Uterus (tissue), 4 donors: Measurements from ENCODE around the gene FCGBP. TPM values are rescaled to one million over a fixed set of nuclear protein-coding genes. Genes with fewer than 3 reads are reported as not detected.

Experiments
- DNase-seq, 2 donors: peaks; one replicate each; pipeline ENCODE4 v3.0.0-alpha.2; 2019 to 2020
- H3K27ac ChIP-seq, 2 donors: fragments of 200-600 bp; sonication (generic); 1 replicate in 1 of 2; 2 replicates in 1 of 2; pipeline ENCODE4 v1.5.1; 2016 to 2018
- H3K27me3 ChIP-seq, 2 donors: fragments of 200-600 bp; sonication (generic); one replicate each; pipeline ENCODE4 v1.5.1; 2018 to 2019; ENCODE audit warnings: control low read depth in 1 of 2
- H3K36me3 ChIP-seq, 2 donors: fragments of 200-600 bp; sonication (generic); one replicate each; pipeline ENCODE4 v1.5.1; 2019; ENCODE audit warnings: control low read depth in 1 of 2
- H3K4me1 ChIP-seq, 2 donors: fragments of 200-600 bp; sonication (generic); one replicate each; pipeline ENCODE4 v1.5.1; 2018 to 2019; ENCODE audit warnings: control low read depth in 1 of 2
- H3K4me3 ChIP-seq, 2 donors: fragments of 200-600 bp; sonication (generic); 1 replicate in 1 of 2; 2 replicates in 1 of 2; pipeline ENCODE4 v1.5.1; 2018 to 2019; ENCODE audit warnings: mild to moderate bottlenecking in 1 of 2
- H3K9me3 ChIP-seq, 2 donors: fragments of 200-600 bp; sonication (generic); one replicate each; pipeline ENCODE4 v1.5.1; 2019; ENCODE audit warnings: control low read depth in 1 of 2
- POLR2A ChIP-seq, 2 donors: fragments of 450-650 bp; IDR thresholded peaks; one replicate each; pipeline ENCODE4 v1.6.1; 2016; ENCODE audit warnings: antibody characterized with exemption in 2 of 2, mild to moderate bottlenecking in 1 of 2, moderate library complexity in 1 of 2
- intact Hi-C: fragments of 100-400 bp; cut with DNase I; formaldehyde crosslinking; loops from one replicate; pipeline ENCODE4 v1.15.1; 2023; ENCODE audit warnings: low total_unique reads
- total RNA-seq, 4 donors: library from RNA; depleted of rRNA in 3 of 4; stranded (reverse); fragments of >200 nt in 3 of 4; gene quantifications; one replicate each; pipeline versions ENCODE4 v1.1.0 to v1.2.4, GENCODE V29; 2014 to 2023
- TF ChIP-seq, protein P1 (sequence below), 4 experiments: fragments of 200-600 bp in 2 of 4; fragments of 450-650 bp in 2 of 4; sonication (generic) in 2 of 4; IDR thresholded peaks; one replicate each; pipeline ENCODE4 v1.5.1; 2016 to 2019; ENCODE audit warnings: antibody characterized with exemption in 4 of 4, mild to moderate bottlenecking in 2 of 4, moderate library complexity in 1 of 4
- donor health status: DM: yes; HTN: yes; CAD: no.

The FCGBP gene
- total RNA-seq, 4 donors from 2014 or later, result 3.8 to 34.7 (median 11.4) TPM

DNA sequence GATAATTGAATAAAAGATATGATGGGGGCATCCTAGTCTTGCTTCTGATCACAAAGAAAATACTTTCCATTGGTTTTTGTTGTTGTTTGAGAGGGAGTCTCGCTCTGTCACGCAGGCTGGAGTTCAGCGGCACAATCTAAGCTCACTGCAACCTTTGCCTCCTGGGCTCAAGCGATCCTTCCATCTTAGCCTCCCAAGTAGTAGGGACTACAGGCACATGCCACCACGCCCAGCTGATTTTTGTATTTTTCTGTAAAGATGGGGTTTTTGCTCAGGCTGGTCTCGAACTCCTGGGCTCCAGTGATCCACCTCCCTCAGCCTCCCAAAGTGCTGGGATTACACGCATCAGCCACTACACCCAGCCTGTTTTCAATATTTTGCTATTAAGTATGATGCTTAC lies 19.5 kb upstream of the FCGBP start:
- Histone ChIP-seq H3K9me3 (no peaks in the 10 kb centered on the region), H3K4me3 (no peak overlapping the region), H3K27me3 (no peaks in the 10 kb centered on the region), H3K27ac (no peak overlapping the region), H3K36me3 (no peaks in the 10 kb centered on the region), H3K4me1 (no peaks in the 10 kb centered on the region)
- TF ChIP-seq, protein P1, sequence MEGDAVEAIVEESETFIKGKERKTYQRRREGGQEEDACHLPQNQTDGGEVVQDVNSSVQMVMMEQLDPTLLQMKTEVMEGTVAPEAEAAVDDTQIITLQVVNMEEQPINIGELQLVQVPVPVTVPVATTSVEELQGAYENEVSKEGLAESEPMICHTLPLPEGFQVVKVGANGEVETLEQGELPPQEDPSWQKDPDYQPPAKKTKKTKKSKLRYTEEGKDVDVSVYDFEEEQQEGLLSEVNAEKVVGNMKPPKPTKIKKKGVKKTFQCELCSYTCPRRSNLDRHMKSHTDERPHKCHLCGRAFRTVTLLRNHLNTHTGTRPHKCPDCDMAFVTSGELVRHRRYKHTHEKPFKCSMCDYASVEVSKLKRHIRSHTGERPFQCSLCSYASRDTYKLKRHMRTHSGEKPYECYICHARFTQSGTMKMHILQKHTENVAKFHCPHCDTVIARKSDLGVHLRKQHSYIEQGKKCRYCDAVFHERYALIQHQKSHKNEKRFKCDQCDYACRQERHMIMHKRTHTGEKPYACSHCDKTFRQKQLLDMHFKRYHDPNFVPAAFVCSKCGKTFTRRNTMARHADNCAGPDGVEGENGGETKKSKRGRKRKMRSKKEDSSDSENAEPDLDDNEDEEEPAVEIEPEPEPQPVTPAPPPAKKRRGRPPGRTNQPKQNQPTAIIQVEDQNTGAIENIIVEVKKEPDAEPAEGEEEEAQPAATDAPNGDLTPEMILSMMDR (IDR thresholded peaks at IDR 0.05), result no peak
- intact Hi-C loops, result no loop called here
- no peak for DNase-seq

DNA sequence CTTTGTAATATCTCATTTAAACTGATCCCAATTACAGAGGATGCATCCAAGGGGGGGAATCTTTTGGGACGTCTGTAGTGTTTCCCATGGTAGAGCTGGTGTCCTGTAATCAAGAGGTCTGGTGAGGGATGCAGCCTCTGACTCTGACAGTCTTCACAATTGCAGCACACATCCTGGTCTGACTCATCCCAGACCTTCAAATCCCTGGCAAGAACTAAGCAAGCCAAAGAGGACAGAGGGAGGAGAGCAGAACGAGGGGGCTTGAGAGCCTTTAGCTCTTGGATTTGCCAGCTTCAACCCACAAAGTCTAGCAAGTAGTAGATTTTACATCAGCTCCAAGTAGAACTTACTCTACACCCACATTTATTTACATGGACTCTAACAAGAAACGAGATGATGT lies 17.3 kb upstream of the FCGBP start:
- intact Hi-C loops, result no loop called here
- no peaks in the 10 kb centered on the region for H3K4me1 ChIP-seq
- no peak for DNase-seq
- no peaks in the 10 kb centered on the region for H3K9me3 ChIP-seq
- no peak for TF ChIP-seq POLR2A (IDR thresholded peaks at IDR 0.05)
- TF ChIP-seq, protein P1 (IDR thresholded peaks at IDR 0.05), result no peak
- no peaks in the 10 kb centered on the region for H3K27me3 ChIP-seq
- no peaks in the 10 kb centered on the region for H3K36me3 ChIP-seq
- no peak overlapping the region for H3K4me3 ChIP-seq
- H3K27ac ChIP-seq, result no peak overlapping the region

DNA sequence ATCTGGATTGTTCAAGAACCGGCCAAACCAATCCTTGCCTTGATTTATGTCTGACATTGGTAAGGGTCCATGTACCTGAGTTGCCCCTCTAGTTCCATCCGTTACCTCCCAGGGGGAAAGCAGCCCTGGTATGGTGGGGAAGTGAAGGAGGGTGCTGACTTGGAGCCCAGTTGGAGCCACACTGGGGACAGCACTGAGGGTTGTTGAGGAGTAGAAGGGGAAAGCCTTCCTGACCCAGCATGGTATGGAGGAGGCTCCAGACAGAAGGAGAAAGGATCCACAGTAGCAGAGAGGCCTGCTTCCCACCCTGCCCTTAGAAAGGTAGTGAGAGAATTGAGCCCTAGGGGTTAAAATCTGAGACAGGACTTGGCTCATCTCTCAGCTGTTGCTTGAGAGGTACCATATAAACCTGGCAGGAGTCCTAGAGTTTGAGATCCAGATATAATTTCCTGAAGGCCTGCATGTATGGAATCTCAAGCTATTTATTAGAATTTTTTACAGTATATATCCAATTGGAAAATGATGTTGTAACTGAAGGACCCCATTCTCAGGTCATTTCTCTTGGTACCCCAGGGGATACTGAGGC lies 16.7 kb upstream of the FCGBP start:
- no peak overlapping the region for H3K27ac ChIP-seq
- no peaks in the 10 kb centered on the region for H3K27me3 ChIP-seq
- H3K4me1 ChIP-seq, result no peaks in the 10 kb centered on the region
- TF ChIP-seq POLR2A (IDR thresholded peaks at IDR 0.05), result no peak
- TF ChIP-seq, protein P1 (IDR thresholded peaks at IDR 0.05), result no peak
- H3K36me3 ChIP-seq, result no peaks in the 10 kb centered on the region
- H3K4me3 ChIP-seq, result no peak overlapping the region
- no peak for DNase-seq
- intact Hi-C loops, result no loop called here
- no peaks in the 10 kb centered on the region for H3K9me3 ChIP-seq

DNA sequence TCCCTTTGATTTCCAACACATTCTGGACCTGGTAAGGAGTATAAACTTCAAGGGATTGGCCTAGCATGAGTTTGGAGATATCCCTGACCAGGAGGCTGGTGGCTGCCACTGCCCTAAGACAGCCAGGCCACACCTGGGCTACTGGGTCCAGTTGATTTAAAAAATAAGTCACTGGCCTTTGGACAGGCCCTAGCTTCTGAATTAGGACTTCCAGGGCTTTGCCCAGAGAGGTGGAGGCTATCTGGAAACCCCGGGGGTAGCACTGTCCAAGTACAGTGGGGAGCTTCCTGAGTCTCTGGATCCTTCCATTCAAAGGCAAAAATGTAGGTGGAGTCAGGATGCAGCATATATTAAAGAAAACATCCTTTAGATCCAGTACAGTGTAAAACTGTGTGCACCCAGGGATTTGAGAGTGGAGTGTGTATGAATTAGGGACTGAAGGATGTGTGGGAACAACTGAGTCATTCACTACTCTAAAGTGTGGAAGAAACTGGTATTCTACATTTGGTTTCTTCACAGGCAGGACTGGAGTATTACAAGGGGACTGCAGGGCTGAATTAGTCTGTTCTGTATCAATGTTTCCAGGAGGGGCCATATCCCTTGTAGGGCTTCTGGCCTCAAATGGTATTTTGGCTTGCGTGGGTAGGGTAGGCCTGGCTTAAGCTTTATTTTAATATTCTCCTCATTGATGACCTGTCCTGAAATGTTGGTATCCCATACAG lies 14.8 kb upstream of the FCGBP start:
- Histone ChIP-seq H3K36me3 (no peaks in the 10 kb centered on the region), H3K27ac (no peak overlapping the region), H3K9me3 (no peaks in the 10 kb centered on the region), H3K4me1 (no peaks in the 10 kb centered on the region), H3K4me3 (no peak overlapping the region), H3K27me3 (no peaks in the 10 kb centered on the region)
- TF ChIP-seq POLR2A (IDR thresholded peaks at IDR 0.05), result no peak
- TF ChIP-seq, protein P1 (IDR thresholded peaks at IDR 0.05), result no peak
- intact Hi-C loops, result no loop called here
- no peak for DNase-seq

DNA sequence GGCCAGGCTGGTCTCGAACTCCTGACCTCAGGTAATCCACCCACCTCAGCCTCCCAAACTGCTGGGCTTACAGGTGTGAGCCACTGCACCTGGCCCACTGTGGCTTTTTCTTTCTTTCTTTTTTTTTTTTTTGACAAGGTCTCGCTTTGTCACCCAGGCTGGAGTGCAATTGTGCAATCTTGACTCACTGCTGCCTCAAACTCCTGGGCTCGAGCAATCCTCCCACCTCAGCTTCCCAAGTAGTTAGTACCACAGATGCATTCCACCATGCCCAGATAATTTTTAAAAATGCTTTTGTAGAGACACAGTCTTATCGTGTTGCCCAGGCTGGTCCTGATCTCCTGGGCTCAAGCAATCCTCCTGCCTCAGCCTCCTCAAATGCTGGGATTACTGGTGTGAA lies 12.1 kb upstream of the FCGBP start:
- intact Hi-C loops, result no loop called here
- TF ChIP-seq, protein P1 (IDR thresholded peaks at IDR 0.05), result no peak
- no peak for TF ChIP-seq POLR2A (IDR thresholded peaks at IDR 0.05)
- H3K4me1 ChIP-seq, result no peaks in the 10 kb centered on the region
- H3K27me3 ChIP-seq, result no peaks in the 10 kb centered on the region
- H3K27ac ChIP-seq, result no peak overlapping the region
- H3K9me3 ChIP-seq, result no peaks in the 10 kb centered on the region
- no peaks in the 10 kb centered on the region for H3K36me3 ChIP-seq
- no peak for DNase-seq
- H3K4me3 ChIP-seq, result no peak overlapping the region
